Stimulated activated CD8-positive, alpha-beta memory T cell treated with anti-CD3 and anti-CD28 coated beads, Interleukin-7, amount 100 ng/mL, for 24 hours (primary cell): ENCODE data around the gene AP5Z1.
A peak's percentile ranks its signal among the peaks of the same experiment; 100 is the strongest.

Experiments
- DNase-seq: peaks from one replicate; pipeline ENCODE4 v3.0.0-alpha.2; 2020; ENCODE audit warnings: low read depth

Gene AP5Z1

GRCh38 chr7:4775250-4775847, at the start of gene AP5Z1:
Gene AP5Z1, plus strand, starts transcription at chr7:4775623. Its CDS starts 93 bp downstream, at chr7:4775716.
- DNase-seq, result peak; percentile 92

GRCh38 chr7:4725850-4726450, 49.5 kb upstream of the AP5Z1 start:
- no peak for DNase-seq

GRCh38 chr7:4726566-4726965, 48.9 kb upstream of the AP5Z1 start:
- DNase-seq, result no peak

GRCh38 chr7:4727914-4728705, 47.3 kb upstream of the AP5Z1 start:
- no peak for DNase-seq

- DNase-seq, result no peak
These were observed 46.2 kb upstream of the AP5Z1 start for GRCh38 chr7:4729266-4729665.

- no peak for DNase-seq
These were observed 45.1 kb upstream of the AP5Z1 start for GRCh38 chr7:4730276-4730675.

- DNase-seq, result no peak
These were observed 44.5 kb upstream of the AP5Z1 start for GRCh38 chr7:4730971-4731370.

GRCh38 chr7:4731803-4732202, 43.6 kb upstream of the AP5Z1 start:
- DNase-seq, result no peak

GRCh38 chr7:4733936-4734528, 41.4 kb upstream of the AP5Z1 start:
- no peak for DNase-seq

GRCh38 chr7:4734587-4735345, 40.7 kb upstream of the AP5Z1 start:
- no peak for DNase-seq

- DNase-seq, result no peak
These were observed 38.1 kb upstream of the AP5Z1 start for GRCh38 chr7:4737300-4737699.

GRCh38 chr7:4738711-4739527, 36.5 kb upstream of the AP5Z1 start:
- no peak for DNase-seq

- DNase-seq, result no peak
These were observed 35.9 kb upstream of the AP5Z1 start for GRCh38 chr7:4739528-4739992.

- DNase-seq, result no peak
These were observed 34.6 kb upstream of the AP5Z1 start for GRCh38 chr7:4740796-4741195.

- DNase-seq, result no peak
These were observed 33.3 kb upstream of the AP5Z1 start for GRCh38 chr7:4742051-4742573.

- DNase-seq, result no peak
These were observed 32.6 kb upstream of the AP5Z1 start for GRCh38 chr7:4742852-4743251.

GRCh38 chr7:4744391-4745264, 30.8 kb upstream of the AP5Z1 start:
- peak; percentile 39 for DNase-seq

GRCh38 chr7:4745265-4745919, 30.0 kb upstream of the AP5Z1 start:
- DNase-seq, result no peak
